Esophagus muscularis mucosa (tissue), 3 donors: ENCODE data around the gene CASP3.

Experiments used
- POLR2A ChIP-seq: fragments of 450-650 bp; IDR thresholded peaks from one replicate; pipeline ENCODE4 v1.6.1; 2017; ENCODE audit warnings: antibody characterized with exemption, moderate library complexity, mild to moderate bottlenecking, low read depth
- TF ChIP-seq, protein P1 (sequence below), 3 experiments: fragments of 200-600 bp in 2 of 3; fragments of 450-650 bp in 1 of 3; sonication (generic) in 2 of 3; IDR thresholded peaks; one replicate each; pipeline ENCODE4 v1.5.1; 2017 to 2019; ENCODE audit warnings: antibody characterized with exemption in 3 of 3, mild to moderate bottlenecking in 2 of 3, moderate library complexity in 1 of 3

- TF ChIP-seq, protein P1, sequence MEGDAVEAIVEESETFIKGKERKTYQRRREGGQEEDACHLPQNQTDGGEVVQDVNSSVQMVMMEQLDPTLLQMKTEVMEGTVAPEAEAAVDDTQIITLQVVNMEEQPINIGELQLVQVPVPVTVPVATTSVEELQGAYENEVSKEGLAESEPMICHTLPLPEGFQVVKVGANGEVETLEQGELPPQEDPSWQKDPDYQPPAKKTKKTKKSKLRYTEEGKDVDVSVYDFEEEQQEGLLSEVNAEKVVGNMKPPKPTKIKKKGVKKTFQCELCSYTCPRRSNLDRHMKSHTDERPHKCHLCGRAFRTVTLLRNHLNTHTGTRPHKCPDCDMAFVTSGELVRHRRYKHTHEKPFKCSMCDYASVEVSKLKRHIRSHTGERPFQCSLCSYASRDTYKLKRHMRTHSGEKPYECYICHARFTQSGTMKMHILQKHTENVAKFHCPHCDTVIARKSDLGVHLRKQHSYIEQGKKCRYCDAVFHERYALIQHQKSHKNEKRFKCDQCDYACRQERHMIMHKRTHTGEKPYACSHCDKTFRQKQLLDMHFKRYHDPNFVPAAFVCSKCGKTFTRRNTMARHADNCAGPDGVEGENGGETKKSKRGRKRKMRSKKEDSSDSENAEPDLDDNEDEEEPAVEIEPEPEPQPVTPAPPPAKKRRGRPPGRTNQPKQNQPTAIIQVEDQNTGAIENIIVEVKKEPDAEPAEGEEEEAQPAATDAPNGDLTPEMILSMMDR (IDR thresholded peaks at IDR 0.05), result no peak
- no peak for TF ChIP-seq POLR2A
Measured at GRCh38 chr4:184645904-184646610, 3.2 kb downstream of the CASP3 start.
